ENCODE measurements around the gene SETD7. TPM values are rescaled to one million over a fixed set of nuclear protein-coding genes. Genes with fewer than 3 reads are reported as not detected.

Gene SETD7
- total and polyA plus RNA-seq, 2 of the 8 experiments (the other 6 are each of a cell fraction or from before 2014, with no cell fraction given), result 1.5 to 4.6 TPM

GRCh38 chr4:139599076-139599475, 43.1 kb upstream of the SETD7 start:
- ChIA-PET POLR2A (ENCODE audit: partially characterized antibody) (no interaction called here), CTCF (ENCODE audit: partially characterized antibody) (interaction anchor here (1.5 to 13.0 kb wide), 2 partner anchors 21 to 55 kb away, joined by 4 to 318 read pairs; no protein-coding TSS in a partner anchor)
- Histone ChIP-seq H2BK120ac (replicated peaks; ENCODE audit: low read depth, low read length) (no peak overlapping the region), H3K4ac (replicated peaks; ENCODE audit: insufficient read length, low read depth, low read length) (no peak overlapping the region), H3K36me3 (ENCODE audit: control insufficient read depth in 2 of 4, insufficient read depth in 4 of 4, low read length in 3 of 4) (no peaks in the 10 kb centered on the region), H4K20me1 (replicated peaks in 1 of 2; ENCODE audit: control insufficient read depth in 1 of 2, insufficient read depth in 2 of 2, low read length in 2 of 2) (no peaks in the 10 kb centered on the region), H3K56ac (replicated peaks; ENCODE audit: insufficient read length, low read depth, low read length) (no peak overlapping the region), H3K4me1 (replicated peaks in 1 of 4; ENCODE audit: control insufficient read depth in 3 of 4, insufficient read depth in 4 of 4, low read length in 3 of 4) (no peaks in the 10 kb centered on the region), H2AFZ (ENCODE audit: low read length) (no peak overlapping the region), H3K9ac (replicated peaks in 1 of 4; ENCODE audit: extremely low read depth in 1 of 4, low read depth in 3 of 4, low read length in 3 of 4) (no peak overlapping the region), H3K23ac (ENCODE audit: insufficient read length) (no peak overlapping the region), H3K27ac (ENCODE audit: low read depth, low read length) (no peak overlapping the region), H4K8ac (ENCODE audit: extremely low read depth, insufficient read depth, low read length) (no peak overlapping the region), H3K4me3 (ENCODE audit: extremely low read depth in 1 of 4, insufficient read depth in 2 of 4, low read depth in 3 of 4, low read length in 4 of 4) (no peak overlapping the region), H3K14ac (ENCODE audit: insufficient read length) (no peak overlapping the region), H3K9me3 (ENCODE audit: insufficient read depth in 2 of 2, low read depth in 1 of 2, low read length in 1 of 2) (no peaks in the 10 kb centered on the region), H4K5ac (ENCODE audit: insufficient read length, low read depth, low read length) (no peak overlapping the region), H2BK15ac (ENCODE audit: low read length) (no peak overlapping the region), H3K23me2 (ENCODE audit: low read depth, low read length) (no peaks in the 10 kb centered on the region), H3K79me1 (ENCODE audit: low read depth, low read length) (no peaks in the 10 kb centered on the region), H2AK5ac (ENCODE audit: low read depth, low read length) (no peak overlapping the region), H2BK5ac (ENCODE audit: low read depth, low read length) (no peak overlapping the region), H2BK12ac (ENCODE audit: low read depth, low read length) (no peak overlapping the region), H2BK20ac (ENCODE audit: low read length) (no peak overlapping the region), H4K91ac (replicated peaks; ENCODE audit: insufficient read length, low read length) (no peak overlapping the region), H3K4me2 (ENCODE audit: insufficient read depth in 1 of 2, low read depth in 2 of 2, low read length in 2 of 2) (no peak overlapping the region), H3K27me3 (replicated peaks in 1 of 4; ENCODE audit: control insufficient read depth in 3 of 4, extremely low read depth in 1 of 4, insufficient read depth in 3 of 4, low read length in 3 of 4) (no peaks in the 10 kb centered on the region; a peak in 1 of 7 replicates), H3K18ac (ENCODE audit: extremely low read depth, low read length) (no peak overlapping the region), H3K79me2 (ENCODE audit: control insufficient read depth in 1 of 2, insufficient read depth in 2 of 2, low read length in 2 of 2) (no peaks in the 10 kb centered on the region)
- WGBS, 2 experiments (ENCODE audit: extremely low coverage in 1 of 2, insufficient coverage in 1 of 2, insufficient read length in 1 of 2, insufficient replicate concordance in 2 of 2, low coverage in 1 of 2, low lambda C conversion rate in 2 of 2, missing lambda C conversion rate in 1 of 2), result 87% methylated on average over 3 of the region's 3 CpGs; no CpG with 5 or more reads in 1 of the 2 experiments
- FAIRE-seq, result no peak
- TF ChIP-seq RBBP5 (IDR thresholded peaks at IDR 0.05; ENCODE audit: borderline replicate concordance, low read depth, low read length), result no peak
- TF ChIP-seq BACH1 (IDR thresholded peaks at IDR 0.05; ENCODE audit: low read length), result no peak
- no peak for TF ChIP-seq POLR2A (IDR thresholded peaks at IDR 0.05; ENCODE audit: control extremely low read depth in 1 of 2, low read depth in 2 of 2, low read length in 2 of 2)
- TF ChIP-seq PHF8 (conservative IDR thresholded peaks at IDR 0.05; ENCODE audit: low read depth, low read length), result no peak
- DNase-seq (ENCODE audit: low read depth in 1 of 2, low spot score in 2 of 2), result no peak

All from H1 (cell line).